Measurements from ENCODE around the gene SYNDIG1.

SYNDIG1 gene

GRCh38 chr20:24528583-24529368, 59.3 kb downstream of the SYNDIG1 start:
- no peak for DNase-seq (ENCODE audit: low read depth)

GRCh38 chr20:24529369-24529719, 59.9 kb downstream of the SYNDIG1 start:
- no peak for DNase-seq (ENCODE audit: low read depth)

GRCh38 chr20:24530131-24530680, 60.8 kb downstream of the SYNDIG1 start:
- no peak for DNase-seq (ENCODE audit: low read depth)

- no peak for DNase-seq (ENCODE audit: low read depth)
Measured at GRCh38 chr20:24531202-24531601, 61.8 kb downstream of the SYNDIG1 start.

GRCh38 chr20:24531631-24532419, 62.4 kb downstream of the SYNDIG1 start:
- no peak for DNase-seq (ENCODE audit: low read depth)

GRCh38 chr20:24533449-24533848, 64.0 kb downstream of the SYNDIG1 start:
- no peak for DNase-seq (ENCODE audit: low read depth)

- no peak for DNase-seq (ENCODE audit: low read depth)
Measured at GRCh38 chr20:24534282-24534681, 64.9 kb downstream of the SYNDIG1 start.

GRCh38 chr20:24535941-24536730, 66.7 kb downstream of the SYNDIG1 start:
- no peak for DNase-seq (ENCODE audit: low read depth)

GRCh38 chr20:24537210-24537609, 67.8 kb downstream of the SYNDIG1 start:
- no peak for DNase-seq (ENCODE audit: low read depth)

GRCh38 chr20:24542721-24543120, 73.3 kb downstream of the SYNDIG1 start:
- DNase-seq (ENCODE audit: low read depth) = no peak

- DNase-seq (ENCODE audit: low read depth) = no peak
Measured at GRCh38 chr20:24543168-24543567, 73.7 kb downstream of the SYNDIG1 start.

- DNase-seq (ENCODE audit: low read depth) = no peak
Measured at GRCh38 chr20:24543741-24544140, 74.3 kb downstream of the SYNDIG1 start.

GRCh38 chr20:24544371-24544770, 74.9 kb downstream of the SYNDIG1 start:
- DNase-seq (ENCODE audit: low read depth) = no peak

- no peak for DNase-seq (ENCODE audit: low read depth)
Measured at GRCh38 chr20:24545168-24545567, 75.7 kb downstream of the SYNDIG1 start.

GRCh38 chr20:24546232-24546892, 76.9 kb downstream of the SYNDIG1 start:
- DNase-seq (ENCODE audit: low read depth) = no peak

- no peak for DNase-seq (ENCODE audit: low read depth)
Measured at GRCh38 chr20:24547967-24548366, 78.5 kb downstream of the SYNDIG1 start.

GRCh38 chr20:24559114-24559732, 89.8 kb downstream of the SYNDIG1 start:
- DNase-seq (ENCODE audit: low read depth) = no peak

GRCh38 chr20:24560571-24561491, 91.4 kb downstream of the SYNDIG1 start:
- DNase-seq (ENCODE audit: low read depth) = no peak

- DNase-seq (ENCODE audit: low read depth) = no peak
Measured at GRCh38 chr20:24565835-24566351, 96.5 kb downstream of the SYNDIG1 start.

- no peak for DNase-seq (ENCODE audit: low read depth)
Measured at GRCh38 chr20:24566656-24567055, 97.2 kb downstream of the SYNDIG1 start.
